Measurements from ENCODE around the gene NDE1.

Gene NDE1

DNA sequence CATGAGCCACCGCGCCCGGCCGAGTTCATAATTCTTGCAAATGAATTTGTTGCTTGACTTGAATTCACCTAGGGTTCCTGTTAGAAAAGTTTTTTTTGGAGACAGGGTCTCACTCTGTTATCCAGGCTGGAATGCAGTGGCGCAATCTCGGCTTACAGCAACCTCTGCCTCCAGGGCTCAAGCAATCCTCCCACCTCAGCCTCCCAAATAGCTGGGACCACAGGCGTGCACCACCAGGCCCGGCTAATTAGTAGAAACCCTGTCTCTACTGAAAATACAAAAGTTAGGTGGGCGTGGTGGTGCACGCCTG lies 107.0 kb downstream of the NDE1 start:
- no peak overlapping the region for H3K27ac ChIP-seq
- H2AFZ ChIP-seq (ENCODE audit: low read depth), result 0 out of 2 replicates have a peak overlapping the region, but pooled peaks have one; percentile 25
- H3K9ac ChIP-seq, result no peak overlapping the region

DNA sequence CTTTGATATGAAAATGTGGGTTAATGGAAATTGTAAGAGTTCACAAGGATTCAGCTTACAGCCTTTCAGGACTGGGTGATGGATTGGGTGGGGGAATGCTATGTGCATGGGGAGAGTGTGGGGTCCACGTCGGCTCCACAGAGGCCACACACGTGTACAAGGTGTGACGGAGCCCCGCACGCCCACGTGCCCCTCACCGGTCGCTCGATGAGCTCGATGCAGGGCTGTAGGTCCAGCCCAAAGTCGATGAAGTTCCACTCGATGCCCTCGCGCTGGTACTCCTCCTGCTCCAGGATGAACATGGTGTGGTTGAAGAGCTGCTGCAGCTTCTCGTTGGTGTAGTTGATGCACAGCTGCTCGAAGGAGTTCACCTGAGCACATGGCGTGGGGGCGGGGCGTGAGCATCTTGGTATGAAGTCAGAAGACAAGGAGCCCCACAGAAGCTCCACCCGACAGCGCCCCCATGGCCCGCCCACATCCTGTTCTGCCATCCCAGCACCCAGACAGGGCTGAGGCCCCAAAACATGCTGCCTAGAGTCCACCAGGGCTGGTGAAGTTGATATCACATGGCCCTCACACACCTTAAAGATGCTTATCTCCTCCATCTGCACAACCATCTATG lies 107.7 kb downstream of the NDE1 start:
- no peaks in the 10 kb centered on the region for H3K79me2 ChIP-seq (ENCODE audit: insufficient read depth, low read depth)
- no peaks in the 10 kb centered on the region for H3K36me3 ChIP-seq (ENCODE audit: insufficient read depth)
- no peaks in the 10 kb centered on the region for H4K20me1 ChIP-seq (ENCODE audit: insufficient read depth)
- H3K4me2 ChIP-seq, result no peak overlapping the region
- TF ChIP-seq, protein P1, sequence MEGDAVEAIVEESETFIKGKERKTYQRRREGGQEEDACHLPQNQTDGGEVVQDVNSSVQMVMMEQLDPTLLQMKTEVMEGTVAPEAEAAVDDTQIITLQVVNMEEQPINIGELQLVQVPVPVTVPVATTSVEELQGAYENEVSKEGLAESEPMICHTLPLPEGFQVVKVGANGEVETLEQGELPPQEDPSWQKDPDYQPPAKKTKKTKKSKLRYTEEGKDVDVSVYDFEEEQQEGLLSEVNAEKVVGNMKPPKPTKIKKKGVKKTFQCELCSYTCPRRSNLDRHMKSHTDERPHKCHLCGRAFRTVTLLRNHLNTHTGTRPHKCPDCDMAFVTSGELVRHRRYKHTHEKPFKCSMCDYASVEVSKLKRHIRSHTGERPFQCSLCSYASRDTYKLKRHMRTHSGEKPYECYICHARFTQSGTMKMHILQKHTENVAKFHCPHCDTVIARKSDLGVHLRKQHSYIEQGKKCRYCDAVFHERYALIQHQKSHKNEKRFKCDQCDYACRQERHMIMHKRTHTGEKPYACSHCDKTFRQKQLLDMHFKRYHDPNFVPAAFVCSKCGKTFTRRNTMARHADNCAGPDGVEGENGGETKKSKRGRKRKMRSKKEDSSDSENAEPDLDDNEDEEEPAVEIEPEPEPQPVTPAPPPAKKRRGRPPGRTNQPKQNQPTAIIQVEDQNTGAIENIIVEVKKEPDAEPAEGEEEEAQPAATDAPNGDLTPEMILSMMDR (conservative IDR thresholded peaks at IDR 0.05; ENCODE audit: low read depth, low read length), result no peak
- no peak overlapping the region for H3K9ac ChIP-seq
- H3K27ac ChIP-seq, result no peak overlapping the region
- no peaks in the 10 kb centered on the region for H3K4me1 ChIP-seq (ENCODE audit: low read depth, poor library complexity, severe bottlenecking)
- H3K4me3 ChIP-seq (IDR thresholded peaks at IDR 0.05; ENCODE audit: insufficient read depth, low read depth, low read length), result no peak overlapping the region
- H3K27me3 ChIP-seq (ENCODE audit: insufficient read depth, low read depth), result no peaks in the 10 kb centered on the region
- no peak overlapping the region for H2AFZ ChIP-seq (ENCODE audit: low read depth)

More for the DNA sequence above, 107.0 kb downstream of the NDE1 start:
- Histone ChIP-seq H3K27me3 (ENCODE audit: insufficient read depth, low read depth) (no peaks in the 10 kb centered on the region), H3K79me2 (ENCODE audit: insufficient read depth, low read depth) (no peaks in the 10 kb centered on the region), H3K4me3 (IDR thresholded peaks at IDR 0.05; ENCODE audit: insufficient read depth, low read depth, low read length) (no peak overlapping the region), H3K4me2 (peak overlapping the region; percentile 15; the same call in 1 of the 2 replicates), H3K36me3 (ENCODE audit: insufficient read depth) (no peaks in the 10 kb centered on the region), H3K4me1 (ENCODE audit: low read depth, poor library complexity, severe bottlenecking) (no peaks in the 10 kb centered on the region), H4K20me1 (ENCODE audit: insufficient read depth) (no peaks in the 10 kb centered on the region)
- TF ChIP-seq, protein P1 (conservative IDR thresholded peaks at IDR 0.05; ENCODE audit: low read depth, low read length), result no peak

GRCh38 chr16:15759070-15759469 lies 109.0 kb downstream of the NDE1 start:
- no peak overlapping the region for H3K9ac ChIP-seq
- H3K79me2 ChIP-seq (ENCODE audit: insufficient read depth, low read depth), result no peaks in the 10 kb centered on the region
- H3K4me3 ChIP-seq (IDR thresholded peaks at IDR 0.05; ENCODE audit: insufficient read depth, low read depth, low read length), result no peak overlapping the region
- H4K20me1 ChIP-seq (ENCODE audit: insufficient read depth), result no peaks in the 10 kb centered on the region
- no peak overlapping the region for H3K4me2 ChIP-seq
- TF ChIP-seq, protein P1 (conservative IDR thresholded peaks at IDR 0.05; ENCODE audit: low read depth, low read length), result no peak
- H3K36me3 ChIP-seq (ENCODE audit: insufficient read depth), result no peaks in the 10 kb centered on the region
- no peaks in the 10 kb centered on the region; the same call in 1 of the 2 replicates for H3K27me3 ChIP-seq (ENCODE audit: insufficient read depth, low read depth)
- H2AFZ ChIP-seq (ENCODE audit: low read depth), result no peak overlapping the region
- no peaks in the 10 kb centered on the region for H3K4me1 ChIP-seq (ENCODE audit: low read depth, poor library complexity, severe bottlenecking)
- H3K27ac ChIP-seq, result no peak overlapping the region

DNA sequence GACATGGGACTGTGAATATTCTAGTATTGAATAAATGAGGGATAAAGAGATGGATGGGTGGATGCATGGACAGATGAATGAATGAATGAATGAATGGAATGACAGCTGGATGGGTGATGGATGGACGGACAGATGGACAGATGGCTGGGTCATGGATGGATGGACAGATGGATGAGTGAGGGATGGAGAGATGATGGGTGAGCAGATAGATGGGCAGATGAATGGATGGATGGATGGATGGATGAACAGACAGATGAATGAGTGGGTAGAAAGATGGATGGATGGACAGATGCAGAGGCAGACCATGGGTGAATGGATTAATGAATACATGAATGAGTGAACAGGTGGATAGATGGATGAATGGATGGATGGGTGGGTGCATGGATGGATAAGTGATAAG lies 110.1 kb downstream of the NDE1 start:
- no peaks in the 10 kb centered on the region for H4K20me1 ChIP-seq (ENCODE audit: insufficient read depth)
- H3K79me2 ChIP-seq (ENCODE audit: insufficient read depth, low read depth), result no peaks in the 10 kb centered on the region
- H3K9ac ChIP-seq, result no peak overlapping the region
- no peaks in the 10 kb centered on the region for H3K4me1 ChIP-seq (ENCODE audit: low read depth, poor library complexity, severe bottlenecking)
- H3K27me3 ChIP-seq (ENCODE audit: insufficient read depth, low read depth), result no peaks in the 10 kb centered on the region; the same call in 1 of the 2 replicates
- H3K4me3 ChIP-seq (IDR thresholded peaks at IDR 0.05; ENCODE audit: insufficient read depth, low read depth, low read length), result no peak overlapping the region
- TF ChIP-seq, protein P1 (conservative IDR thresholded peaks at IDR 0.05; ENCODE audit: low read depth, low read length), result no peak
- H3K27ac ChIP-seq, result no peak overlapping the region
- no peak overlapping the region for H2AFZ ChIP-seq (ENCODE audit: low read depth)
- H3K36me3 ChIP-seq (ENCODE audit: insufficient read depth), result no peaks in the 10 kb centered on the region
- H3K4me2 ChIP-seq, result no peak overlapping the region
